Measurements from ENCODE around the gene LRRC10B.
A peak's percentile ranks its signal among the peaks of the same experiment; 100 is the strongest.

Gene LRRC10B

DNA sequence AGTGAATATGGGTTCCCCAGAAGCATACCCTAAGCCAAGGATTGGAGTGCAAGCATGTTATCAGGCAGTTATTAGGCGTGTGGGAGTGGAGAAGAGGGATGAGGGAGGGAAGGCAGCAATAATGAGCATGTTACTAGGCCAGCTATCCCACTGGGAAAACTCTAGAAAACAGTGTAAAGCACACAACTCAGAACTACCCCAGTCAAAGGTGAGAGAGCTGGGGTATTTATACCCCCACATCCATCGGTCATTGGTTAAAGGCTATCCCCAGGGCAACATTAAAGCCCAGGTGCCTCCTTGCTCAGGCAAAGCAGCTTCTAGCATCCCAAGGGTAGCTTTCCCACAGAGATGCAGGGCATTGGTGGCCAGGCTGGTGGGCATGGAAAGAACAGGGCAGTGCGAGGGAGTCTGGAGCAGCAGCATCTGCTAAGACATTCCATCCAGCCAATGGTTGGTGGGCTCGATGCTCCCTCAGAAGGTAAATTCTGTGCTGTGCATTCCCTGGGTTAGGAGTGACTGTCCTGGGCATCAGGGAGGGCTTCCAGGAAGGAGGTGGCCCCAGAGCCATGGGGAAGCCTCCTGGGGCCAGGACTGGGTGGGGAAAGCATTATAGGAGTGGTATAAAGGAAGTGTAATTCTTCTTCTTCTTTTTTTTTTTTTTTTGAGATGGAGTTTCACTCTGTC lies 21.1 kb upstream of the LRRC10B start:
- no peak for DNase-seq

DNA sequence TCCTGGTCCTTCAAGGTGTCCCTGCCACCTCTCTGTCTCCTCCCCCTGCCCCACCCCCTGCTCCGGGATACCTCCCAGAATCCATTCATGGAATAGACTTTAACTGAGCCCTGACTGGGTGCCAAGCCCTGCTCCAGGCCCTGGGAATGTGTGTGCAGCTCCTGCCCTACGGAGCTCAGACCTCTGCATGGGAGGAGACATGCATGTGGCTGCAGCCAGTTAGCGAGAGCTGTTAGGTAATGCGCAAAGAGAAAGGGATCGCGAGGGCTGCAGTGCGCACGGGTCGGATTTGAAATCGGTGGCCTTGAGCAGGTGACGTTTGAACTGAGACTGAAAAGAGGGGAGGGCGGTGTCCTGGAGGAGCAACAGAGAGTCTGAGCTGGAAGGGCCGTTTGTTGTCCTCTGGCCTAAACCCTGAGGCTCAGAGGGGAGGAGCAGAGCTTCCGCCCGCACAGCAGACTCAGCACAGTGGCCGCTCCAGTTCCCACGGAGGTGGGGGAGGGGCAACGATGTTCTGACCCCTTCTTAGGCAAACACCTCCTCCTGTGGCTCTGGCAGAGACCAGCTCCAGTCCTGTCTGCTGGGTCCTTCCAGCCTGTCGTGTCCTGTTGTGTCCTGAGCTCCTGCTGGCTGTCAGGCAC lies 19.8 kb upstream of the LRRC10B start:
- peak; percentile 97 for DNase-seq

DNA sequence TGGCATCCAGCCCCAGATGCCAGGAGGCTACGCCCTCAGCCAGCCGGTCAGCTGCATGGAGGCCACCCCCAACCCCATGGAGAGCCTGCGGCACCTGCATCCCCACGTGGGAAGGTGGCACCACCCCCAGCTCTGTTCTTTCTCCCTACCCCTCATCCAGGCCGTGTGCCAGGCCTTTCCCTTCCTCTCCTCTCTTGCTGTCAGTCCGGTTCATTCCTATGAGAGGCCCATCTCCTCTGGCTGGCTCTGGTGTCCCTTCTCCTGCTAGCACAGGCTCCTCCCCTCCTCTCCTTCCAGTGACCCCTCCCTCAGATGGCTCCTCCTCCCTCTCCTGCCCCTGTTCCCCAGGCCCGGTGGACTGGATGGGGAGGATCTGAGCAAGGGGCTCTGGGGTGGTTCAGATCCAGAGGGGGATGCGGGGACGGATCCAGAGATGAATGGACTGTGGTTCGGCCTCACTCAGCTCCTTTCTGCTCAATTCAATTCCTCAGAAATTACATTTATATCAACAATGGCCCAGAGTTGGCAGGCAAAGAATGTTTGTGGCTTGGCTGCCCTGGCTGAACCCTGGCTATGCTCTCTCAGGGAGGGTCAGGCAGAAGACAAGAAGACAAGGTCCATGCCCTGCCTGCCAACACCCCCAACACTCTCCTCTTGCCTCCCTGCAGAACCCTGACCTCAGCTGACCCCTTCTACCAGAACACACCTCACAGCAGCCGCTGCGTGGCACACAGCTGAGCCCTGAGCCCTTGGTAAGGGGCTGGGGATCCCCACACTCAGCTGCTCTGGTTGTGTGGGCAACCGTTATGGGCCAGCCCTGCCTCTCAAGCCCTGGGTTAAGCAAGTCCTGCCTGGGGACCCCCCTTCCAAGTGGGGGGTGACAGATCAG lies 18.5 kb upstream of the LRRC10B start:
- peak; percentile 87 for DNase-seq

DNA sequence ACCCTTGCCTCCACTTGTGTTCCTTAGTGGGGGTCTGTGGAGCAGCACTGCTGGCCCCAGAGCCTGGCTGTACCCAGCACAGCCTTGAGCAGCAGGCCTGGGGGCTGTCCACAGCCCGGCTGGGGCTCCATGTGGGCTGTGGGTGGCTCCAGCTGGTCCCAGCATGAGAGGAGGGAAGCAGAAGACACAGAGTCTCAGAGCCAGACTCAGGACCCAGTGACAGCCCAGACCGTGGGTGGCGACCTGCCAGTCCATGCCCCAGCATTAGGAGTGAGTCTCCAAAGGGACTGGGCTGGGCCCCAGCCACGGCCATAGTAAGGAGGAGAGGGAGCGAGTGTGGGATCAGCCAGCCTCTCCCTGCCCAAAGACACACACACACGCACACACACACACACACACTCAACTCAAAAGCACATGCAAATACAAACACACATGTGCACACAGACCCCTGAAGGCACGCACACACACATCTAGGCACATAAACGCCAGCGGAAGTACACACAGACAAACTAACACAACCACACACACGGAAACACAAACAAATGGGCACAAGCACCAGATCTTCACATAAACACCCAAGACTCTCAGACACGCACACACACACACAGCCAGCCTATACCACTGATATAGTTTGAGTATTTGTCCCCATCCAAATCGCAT lies 16.7 kb upstream of the LRRC10B start:
- DNase-seq = no peak

DNA sequence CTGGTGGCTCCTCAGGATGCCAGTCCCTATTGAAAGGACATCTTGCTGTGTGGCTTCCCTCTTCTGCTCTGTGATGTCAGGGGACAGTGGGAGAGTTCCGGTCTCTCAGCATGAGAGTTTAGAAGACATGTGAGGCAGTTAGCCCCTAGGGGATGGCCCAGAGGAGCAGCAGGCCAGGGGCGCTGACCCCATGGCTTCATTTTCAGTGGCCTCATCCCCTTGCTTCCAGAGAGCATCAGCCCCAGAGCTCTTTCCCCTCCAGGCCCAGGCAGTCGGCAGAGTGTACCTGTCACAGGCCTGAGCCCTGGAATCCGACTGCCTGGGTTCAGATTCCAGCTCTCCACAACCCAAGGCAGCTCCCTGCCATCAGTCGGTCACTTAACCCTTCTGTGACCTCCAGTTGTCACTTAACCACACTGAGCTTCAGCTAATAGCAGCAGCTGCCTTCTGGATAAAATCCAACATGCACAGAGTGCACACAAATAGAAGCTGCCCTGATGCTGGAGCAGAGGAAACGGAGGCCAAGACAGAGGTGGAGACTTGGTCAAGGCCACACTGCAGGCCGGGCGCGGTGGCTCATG lies 14.1 kb upstream of the LRRC10B start:
- DNase-seq = no peak

DNA sequence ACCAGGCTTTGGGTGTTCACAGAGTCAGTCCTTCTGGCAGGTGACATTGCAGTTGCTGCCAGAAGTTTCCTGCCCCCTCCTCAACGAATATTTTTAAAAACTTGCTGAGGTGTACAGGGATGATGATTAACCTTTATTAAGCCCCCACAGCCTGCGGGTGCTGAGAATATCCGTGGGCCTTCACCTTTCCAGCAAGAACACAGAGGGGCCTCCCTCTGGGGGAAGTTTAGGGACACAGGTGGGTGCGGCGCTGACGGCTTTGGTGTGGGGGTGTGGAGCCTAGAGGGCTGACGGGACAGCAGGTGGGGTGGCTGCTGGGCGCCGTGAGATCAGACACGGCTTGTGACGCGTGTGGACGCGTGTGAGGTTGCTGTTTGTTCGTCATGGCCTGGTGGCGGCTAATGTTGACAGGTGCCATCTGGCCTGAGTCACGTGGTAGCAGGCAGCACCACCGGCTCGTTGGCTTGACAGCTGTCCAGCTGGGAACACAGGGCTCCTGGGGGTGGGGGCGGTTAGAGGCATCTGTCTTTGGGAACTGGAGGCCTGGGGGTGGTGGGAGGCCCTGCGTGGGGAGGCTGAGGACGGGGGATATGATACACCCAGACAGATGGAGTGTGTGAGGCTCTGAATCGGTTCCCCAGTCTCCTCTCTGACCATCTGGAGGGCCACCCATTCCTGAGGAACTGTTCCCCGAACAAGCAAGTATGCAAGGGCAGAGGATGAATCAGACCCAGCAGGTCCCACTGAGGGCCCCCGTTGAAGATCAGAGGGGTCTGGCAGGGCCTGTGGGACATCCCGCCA lies 12.5 kb upstream of the LRRC10B start:
- DNase-seq = peak; percentile 88

DNA sequence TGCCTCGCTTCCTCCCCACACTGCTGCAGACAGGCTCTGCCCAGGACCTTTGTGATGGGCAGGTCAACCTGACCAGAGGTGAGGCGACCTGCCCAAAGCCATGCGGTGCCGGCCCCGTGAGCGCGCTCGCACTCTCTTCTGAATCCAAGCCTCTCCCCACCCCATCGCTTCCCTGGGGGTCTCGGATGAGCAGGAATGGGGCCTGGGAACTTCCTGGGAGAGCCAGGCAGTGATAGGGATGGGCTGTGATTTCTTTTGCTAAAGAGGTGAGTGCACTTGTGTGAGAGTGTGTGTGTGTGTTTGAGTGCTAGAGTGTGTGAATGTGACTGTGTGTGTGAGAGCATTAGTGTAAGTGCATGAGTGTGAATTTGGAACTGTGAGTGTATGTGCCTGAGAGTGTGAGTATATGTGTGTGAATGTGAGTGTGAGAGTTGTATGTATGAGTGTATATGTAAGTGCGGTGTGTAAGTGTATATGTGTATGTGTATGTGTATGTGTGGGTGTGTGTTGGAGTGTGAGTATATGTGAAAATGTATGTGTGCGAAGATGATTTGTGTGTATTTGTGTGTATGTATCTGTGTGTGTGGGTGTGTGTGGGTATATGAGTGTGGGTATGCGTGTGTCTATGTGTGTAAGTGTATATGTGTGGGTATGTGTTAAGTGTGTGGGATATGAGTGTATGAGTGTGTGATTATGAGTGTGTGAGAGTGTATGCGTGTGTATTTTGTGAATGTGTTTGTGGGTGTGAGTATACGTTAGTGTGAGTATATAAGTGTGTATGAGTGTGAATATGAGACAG lies 11.7 kb upstream of the LRRC10B start:
- no peak for DNase-seq

DNA sequence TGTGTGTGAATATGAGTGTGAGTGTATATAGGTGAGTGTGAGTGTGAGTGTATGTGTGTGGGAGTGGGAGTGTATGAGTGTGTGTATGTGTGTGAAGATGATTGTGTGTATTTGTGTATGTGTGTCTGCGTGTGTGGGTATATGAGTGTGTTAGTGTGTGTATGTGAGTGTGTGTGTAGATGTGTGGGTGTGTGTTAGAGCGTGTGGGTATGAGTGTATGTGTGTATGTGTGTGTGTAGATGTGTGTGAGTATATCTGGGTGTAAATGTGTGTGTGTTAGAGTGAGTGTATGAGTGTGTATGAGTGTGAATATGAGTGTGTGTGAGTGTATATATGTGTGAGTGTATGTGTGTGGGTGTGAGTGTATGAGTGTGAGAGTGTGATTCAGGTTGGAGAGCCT lies 11.1 kb upstream of the LRRC10B start:
- no peak for DNase-seq

DNA sequence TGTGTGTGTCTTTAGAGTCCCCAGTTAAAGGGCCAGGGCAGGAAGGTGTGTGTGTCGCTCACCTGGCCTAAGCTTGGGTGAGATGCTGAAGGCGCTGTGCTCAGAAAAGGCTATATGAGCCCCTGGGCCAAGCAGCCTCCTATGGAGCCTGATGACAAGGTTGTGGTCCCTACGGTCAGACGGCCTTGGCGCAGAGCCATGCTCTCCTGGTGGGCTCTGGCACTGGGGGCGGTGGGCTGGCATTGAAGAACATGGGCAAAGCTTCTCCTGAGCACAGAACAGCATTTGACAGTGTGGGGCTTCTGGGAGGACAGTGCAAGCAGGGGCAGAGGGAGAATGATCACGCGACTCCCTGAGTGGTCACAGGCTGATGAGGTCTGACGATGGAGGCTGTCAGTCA lies 10.7 kb upstream of the LRRC10B start:
- no peak for DNase-seq

DNA sequence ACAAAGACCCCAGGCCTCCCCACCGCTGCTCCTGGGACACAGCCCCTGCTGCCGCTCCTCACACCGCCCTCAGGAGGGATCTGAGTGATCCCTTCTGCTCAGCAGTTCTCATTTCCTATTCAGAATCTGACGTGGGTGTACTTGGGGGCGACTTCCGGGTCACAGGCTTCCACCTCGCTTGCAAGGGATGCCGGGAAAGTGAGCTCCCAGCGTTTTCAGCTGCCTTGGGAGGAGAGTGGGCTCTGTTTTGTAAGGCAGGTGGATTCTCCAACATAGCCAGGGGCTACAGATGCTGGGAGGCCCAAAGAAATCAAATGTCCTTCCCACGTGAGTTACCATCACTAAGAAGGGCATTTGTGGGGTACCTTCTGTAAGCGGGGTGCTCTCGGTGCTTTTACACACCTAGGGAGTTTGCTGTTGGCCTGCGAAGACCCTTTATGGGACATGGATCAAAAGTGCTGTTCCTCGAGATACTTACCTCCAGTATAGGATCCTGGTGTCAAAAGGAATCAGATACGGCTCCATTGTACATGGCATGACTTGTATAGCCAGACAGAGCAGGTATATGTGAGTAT lies 9.7 kb upstream of the LRRC10B start:
- DNase-seq = no peak

DNA sequence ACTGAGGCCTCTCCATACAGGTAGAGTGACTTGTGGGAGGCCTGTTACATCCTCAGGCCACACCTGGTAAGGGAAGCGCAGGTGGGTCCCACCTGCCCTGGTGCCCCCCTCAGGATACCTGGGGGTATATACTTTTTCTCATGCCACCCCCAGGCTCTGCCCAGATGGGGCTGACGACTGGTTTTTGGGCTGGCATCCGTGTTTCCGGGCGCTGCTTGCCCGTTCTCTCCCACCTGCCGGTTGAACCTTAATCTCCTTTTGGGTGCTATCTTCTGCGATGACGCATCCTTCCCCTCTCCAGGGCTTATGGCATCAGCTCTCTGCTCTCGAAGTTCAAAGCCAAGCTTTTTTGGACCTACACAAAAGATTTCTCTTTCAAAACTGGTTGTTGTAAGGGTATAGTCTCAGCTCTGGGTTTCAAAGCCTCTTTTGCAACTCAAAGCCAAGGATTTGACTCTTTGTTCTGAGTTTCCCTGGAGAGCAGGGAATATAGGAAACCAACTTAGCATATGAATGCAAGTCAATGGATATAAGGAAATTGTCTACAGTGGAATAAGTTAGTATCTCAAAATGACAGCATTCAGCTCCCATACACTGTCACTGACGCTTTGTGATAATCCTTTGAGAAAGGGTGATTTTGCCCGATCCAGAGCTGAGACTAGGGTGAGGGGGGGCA lies 8.6 kb upstream of the LRRC10B start:
- no peak for DNase-seq

DNA sequence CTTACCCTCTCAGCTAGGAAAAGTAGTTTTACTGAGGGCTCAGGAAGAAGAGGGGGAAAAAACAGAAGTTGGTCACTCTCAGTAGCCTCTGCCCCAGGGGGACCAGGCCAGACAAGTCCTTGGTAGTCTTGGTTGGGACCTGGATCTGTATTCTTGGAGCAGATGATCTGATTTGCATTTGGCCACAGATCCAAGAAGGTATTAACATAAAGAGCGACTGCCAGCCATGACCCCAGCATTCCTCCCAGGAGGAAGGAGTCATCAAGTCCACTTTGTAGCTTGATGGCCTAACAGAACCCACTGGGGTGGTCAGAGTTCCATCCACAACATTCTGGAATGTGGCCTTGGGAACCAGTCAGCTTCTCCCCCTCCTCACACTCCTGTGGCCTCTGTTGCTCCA lies 6.0 kb upstream of the LRRC10B start:
- DNase-seq = no peak

DNA sequence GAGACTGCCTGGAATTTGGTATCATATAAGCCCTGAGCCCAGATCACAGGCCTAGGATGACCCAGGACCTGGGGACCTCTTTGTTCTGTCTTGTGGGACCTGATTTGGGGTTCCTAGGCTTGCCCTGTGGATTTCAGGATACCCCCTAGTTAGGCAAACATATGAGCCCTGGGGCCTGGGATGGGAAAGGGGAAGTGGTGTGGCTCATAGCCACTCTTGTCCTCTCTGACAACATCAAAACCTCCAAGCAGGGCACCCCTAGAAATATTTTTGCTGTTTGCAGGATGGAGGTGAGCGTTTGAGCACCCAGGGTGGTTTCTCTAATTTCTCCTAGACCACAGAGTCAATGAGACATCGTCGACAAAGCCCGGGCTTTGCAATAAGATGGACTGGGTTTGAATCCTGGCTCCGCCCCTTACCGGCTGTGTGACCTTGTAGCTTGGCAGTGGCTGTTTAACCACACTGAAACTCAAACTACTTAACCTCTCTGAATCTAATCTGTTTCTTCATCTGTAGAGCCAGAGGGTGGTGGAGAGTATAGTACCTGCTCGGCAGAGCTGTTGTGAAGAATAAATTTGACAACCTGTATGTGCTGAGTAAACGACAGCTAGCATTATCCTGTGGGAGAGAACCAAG lies 5.3 kb upstream of the LRRC10B start:
- no peak for DNase-seq

DNA sequence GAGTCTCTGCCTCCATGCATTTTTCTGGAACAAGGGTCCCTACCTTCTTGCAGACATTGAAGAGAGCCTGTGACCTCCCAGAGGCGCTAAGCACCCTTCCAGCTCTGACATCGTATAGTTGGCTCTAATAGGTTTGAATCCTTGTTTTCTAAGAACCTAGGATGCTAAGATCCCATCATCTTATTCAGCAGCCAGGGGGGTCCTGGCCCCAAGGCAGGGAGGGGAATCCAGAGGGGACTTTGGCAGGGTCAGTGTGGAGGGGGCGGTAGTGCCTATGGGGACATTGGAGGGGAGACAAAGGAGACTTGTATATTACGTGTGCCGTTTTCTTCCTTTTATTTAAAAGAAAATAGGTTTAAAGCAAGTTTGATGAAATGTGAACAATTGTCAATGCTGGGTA lies 3.4 kb upstream of the LRRC10B start:
- DNase-seq = no peak

DNA sequence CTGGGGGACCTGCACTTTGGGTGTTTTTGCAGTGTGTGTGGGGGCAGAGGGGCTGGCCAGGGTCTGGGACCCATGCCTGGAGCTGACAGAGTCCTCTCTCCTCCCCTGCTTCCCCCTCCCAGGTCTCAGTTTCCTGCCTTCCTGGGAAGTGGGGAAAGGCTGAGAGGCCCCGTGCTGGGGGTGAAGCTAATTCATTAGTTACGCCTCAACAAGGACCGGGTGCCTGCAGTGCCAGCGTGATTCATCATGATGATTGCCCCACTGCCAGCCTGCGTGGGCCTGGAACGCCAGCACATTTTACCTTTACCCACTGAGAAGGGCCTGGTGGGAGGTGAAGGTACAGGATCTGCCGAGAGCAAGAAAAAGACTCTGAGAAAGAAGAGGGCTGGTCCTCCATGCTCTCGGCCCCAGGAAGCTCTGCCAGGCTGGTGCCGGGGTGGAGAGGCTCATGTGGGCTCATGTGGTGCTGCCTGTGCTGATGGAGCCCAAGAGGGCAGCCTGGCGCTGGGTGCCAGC lies 2.9 kb upstream of the LRRC10B start:
- DNase-seq = no peak

DNA sequence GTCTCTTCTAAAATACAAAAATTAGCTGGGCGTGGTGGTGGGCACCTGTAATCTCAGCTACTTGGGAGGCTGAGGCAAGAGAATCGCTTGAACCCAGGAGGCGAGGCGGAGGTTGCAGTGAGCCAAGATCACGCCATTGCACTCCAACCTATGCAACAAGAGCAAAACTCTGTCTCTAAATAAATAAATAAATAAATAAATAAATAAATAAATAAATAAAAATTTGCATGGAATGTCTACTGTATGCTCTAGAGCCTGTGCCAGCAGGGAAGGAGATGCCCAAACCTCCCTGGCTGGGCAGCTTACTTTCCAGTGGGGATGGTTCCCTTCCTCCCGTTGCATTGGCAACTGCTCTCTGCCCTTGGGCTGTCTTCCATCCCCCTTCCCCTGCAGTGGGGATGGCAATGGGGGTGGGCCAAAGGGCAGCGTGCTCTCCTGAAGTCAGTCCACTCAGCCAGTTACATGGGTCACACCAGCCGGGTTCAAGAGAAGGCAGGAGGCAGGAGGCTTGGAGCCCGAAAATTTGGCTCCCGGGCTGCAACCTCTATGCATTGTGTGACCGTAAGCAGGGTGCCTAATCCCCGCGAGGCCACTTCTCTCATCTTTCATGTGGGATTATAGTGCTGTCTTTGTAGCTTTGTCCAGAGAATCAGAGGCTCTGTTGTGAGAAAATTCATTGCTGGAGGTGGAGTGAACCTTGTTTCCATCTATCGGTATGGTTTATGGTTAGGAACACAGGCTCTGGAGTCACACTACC lies 1.4 kb upstream of the LRRC10B start:
- no peak for DNase-seq

DNA sequence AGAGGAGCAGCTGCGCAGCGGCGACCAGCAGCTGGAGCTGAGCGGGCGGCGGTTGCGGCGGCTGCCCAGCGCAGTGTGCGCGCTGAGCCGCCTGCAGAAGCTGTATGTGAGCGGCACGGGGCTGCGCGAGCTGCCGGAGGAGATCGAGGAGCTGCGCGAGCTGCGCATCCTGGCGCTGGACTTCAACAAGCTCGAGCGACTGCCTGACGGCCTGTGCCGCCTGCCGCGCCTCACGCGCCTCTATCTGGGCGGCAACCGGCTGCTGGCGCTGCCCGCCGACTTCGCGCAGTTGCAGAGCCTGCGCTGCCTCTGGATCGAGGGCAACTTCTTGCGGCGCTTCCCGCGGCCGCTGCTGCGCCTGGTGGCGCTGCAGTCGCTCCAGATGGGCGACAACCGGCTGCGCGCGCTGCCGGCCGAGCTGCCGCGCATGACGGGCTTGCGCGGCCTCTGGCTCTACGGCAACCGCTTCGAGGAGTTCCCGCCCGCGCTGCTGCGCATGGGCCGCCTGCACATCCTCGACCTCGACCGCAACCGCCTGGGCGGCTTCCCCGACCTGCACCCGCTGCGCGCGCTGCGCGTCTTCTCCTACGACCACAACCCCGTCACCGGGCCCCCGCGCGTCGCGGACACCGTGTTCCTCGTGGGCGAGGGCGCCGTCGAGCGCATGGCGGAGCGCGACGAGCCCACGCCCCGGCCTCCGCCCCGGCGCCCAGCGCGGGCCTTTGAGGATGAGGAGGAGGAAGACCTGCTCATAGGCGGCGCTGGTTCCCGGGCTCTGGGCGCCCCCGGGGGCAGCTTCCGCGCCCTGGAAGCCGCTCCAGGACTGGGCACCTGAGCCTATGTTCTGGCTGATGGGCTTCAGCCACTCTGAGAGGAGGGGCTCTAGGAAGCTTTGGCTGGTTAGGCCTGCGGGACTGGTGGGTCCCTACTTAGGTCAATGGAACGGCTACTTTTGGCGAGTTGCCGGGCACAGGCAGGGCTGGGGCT lies 787 bp downstream of the LRRC10B start:
- peak; percentile 81 for DNase-seq

Data from NCI-H510A treated with DMSO at 0.1 percent for 48 hours (cell line).